ENCODE results near the gene FHIT. TPM values are rescaled to one million over a fixed set of nuclear protein-coding genes. Genes with fewer than 3 reads are reported as not detected.

The FHIT gene
- total and polyA plus RNA-seq, 2 of the 4 experiments (the other 2 are of a cell fraction): 0.07 TPM; not detected in 1

- no CpG with 5 or more reads among the region's 3 CpGs for WGBS, 2 experiments (ENCODE audit: extremely low coverage in 2 of 2, insufficient read length in 1 of 2)
- no peak overlapping the region for H3K23ac ChIP-seq (ENCODE audit: low read depth, low read length)
- H3K9ac ChIP-seq (ENCODE audit: low read depth, low read length): no peak overlapping the region
Measured at GRCh38 chr3:60755094-60755493, 496.2 kb downstream of the FHIT start.

More at GRCh38 chr3:60755094-60755493, 496.2 kb downstream of the FHIT start:
- Histone ChIP-seq H2BK20ac (ENCODE audit: low read depth, low read length) (no peak overlapping the region), H3K79me1 (ENCODE audit: low read depth in 1 of 2, low read length in 2 of 2) (no peaks in the 10 kb centered on the region), H3K18ac (ENCODE audit: low read depth, low read length) (no peak overlapping the region), H3K56ac (ENCODE audit: extremely low read depth, insufficient read depth, low read length) (no peak overlapping the region), H2BK15ac (ENCODE audit: low read depth, low read length) (no peak overlapping the region), H3K4ac (ENCODE audit: low read depth, low read length) (no peak overlapping the region), H3K4me1 (ENCODE audit: control insufficient read depth, insufficient read depth, low read length) (no peaks in the 10 kb centered on the region), H3K9me3 (ENCODE audit: control insufficient read depth, insufficient read depth, low read length) (peaks cover 2% of the 10 kb centered on the region; the same call in 1 of the 2 replicates), H4K20me1 (ENCODE audit: insufficient read depth, low read length) (no peaks in the 10 kb centered on the region), H3K14ac (replicated peaks; ENCODE audit: low read depth, low read length) (no peak overlapping the region), H3K27me3 (ENCODE audit: control insufficient read depth, insufficient read depth, low read length) (no peaks in the 10 kb centered on the region), H3K9me1 (ENCODE audit: insufficient read depth, low read length) (no peaks in the 10 kb centered on the region), H4K8ac (ENCODE audit: low read depth in 2 of 2, low read length in 2 of 2) (no peak overlapping the region), H2BK120ac (ENCODE audit: low read depth, low read length) (no peak overlapping the region), H3K27ac (ENCODE audit: insufficient read depth, low read length) (no peak overlapping the region), H3K36me3 (ENCODE audit: control insufficient read depth, insufficient read depth, low read length) (no peaks in the 10 kb centered on the region), H2AFZ (replicated peaks; ENCODE audit: low read length, poor library complexity) (no peak overlapping the region), H3K4me2 (ENCODE audit: low read depth, low read length) (no peak overlapping the region), H3K4me3 (ENCODE audit: insufficient read depth, low read depth, low read length) (no peak overlapping the region), H2AK5ac (ENCODE audit: low read depth, low read length) (no peak overlapping the region), H4K91ac (ENCODE audit: insufficient read depth, low read depth, low read length) (no peak overlapping the region), H4K5ac (ENCODE audit: low read depth, low read length) (no peak overlapping the region), H2AK9ac (replicated peaks; ENCODE audit: low read depth, low read length, poor library complexity) (no peak overlapping the region), H2BK5ac (ENCODE audit: low read depth, low read length, poor library complexity, severe bottlenecking) (no peak overlapping the region)
- dilution Hi-C loops (cut with HindIII; ENCODE audit: low sequenced_read_pairs, unreplicated experiment) (no loop called here), intact Hi-C loops (cut with micrococcal nuclease) (no loop called here), in situ Hi-C loops (cut with MboI; ENCODE audit: low sequenced_read_pairs) (no loop called here)
- DNase-seq (no peak), ATAC-seq (ENCODE audit: low read depth) (no peak)
- BruUV-seq (replicated peaks): no TSS peak
- POLR2A ChIA-PET (ENCODE audit: unreplicated experiment): no interaction called here
- TF ChIP-seq RCOR1 (IDR thresholded peaks at IDR 0.05; ENCODE audit: insufficient replicate concordance, low read length): no peak
- CTCF ChIA-PET: no interaction called here
